ENCODE results near the gene CASR. TPM values are rescaled to one million over a fixed set of nuclear protein-coding genes. Genes with fewer than 3 reads are reported as not detected.

Gene CASR
- total RNA-seq, 1 donor from 2014 or later, result 0.20 TPM

DNA sequence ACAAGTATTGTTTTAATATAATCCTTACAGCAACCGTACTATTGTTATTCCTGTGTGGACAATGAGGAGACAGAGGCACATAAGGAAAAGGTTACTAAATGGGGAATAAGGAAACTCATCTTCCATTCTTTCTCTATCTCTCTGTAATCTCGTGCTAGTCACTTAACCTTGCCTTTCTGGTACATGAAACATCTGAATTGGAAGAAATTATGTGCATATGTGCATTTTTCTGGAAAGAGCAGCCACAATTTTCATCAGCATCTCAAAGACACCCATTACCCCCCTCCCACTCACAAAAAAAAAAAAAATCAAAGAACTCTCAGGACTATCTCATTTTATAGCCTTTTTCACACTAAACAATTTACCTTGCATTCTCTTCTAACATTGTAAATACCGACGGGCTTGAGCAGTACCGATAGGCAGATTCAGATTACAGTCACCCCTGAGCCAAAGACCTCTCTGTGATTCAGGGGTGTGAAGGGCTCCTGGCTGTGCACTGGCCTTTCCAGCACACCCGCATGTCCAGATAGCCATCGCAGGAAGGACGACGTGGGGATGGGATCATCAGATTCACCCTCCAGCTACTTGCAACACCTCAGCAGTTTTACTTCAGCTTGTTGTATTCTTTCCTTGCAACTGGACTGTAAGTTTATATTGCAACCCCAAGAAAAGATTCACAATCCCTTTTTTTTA, 48.1 kb downstream of the CASR start:
- peaks cover 3% of the 10 kb centered on the region for H3K4me1 ChIP-seq
- H3K36me3 ChIP-seq, result no peaks in the 10 kb centered on the region
- DNase-seq (no peak), ATAC-seq (no peak)
- H3K27me3 ChIP-seq, result no peaks in the 10 kb centered on the region
- no peak overlapping the region for H3K4me3 ChIP-seq
- H3K27ac ChIP-seq, result no peak overlapping the region
- intact Hi-C loops (cut with DNase I), result no loop called here
- H3K9me3 ChIP-seq, result no peaks in the 10 kb centered on the region
- TF ChIP-seq, protein P1, sequence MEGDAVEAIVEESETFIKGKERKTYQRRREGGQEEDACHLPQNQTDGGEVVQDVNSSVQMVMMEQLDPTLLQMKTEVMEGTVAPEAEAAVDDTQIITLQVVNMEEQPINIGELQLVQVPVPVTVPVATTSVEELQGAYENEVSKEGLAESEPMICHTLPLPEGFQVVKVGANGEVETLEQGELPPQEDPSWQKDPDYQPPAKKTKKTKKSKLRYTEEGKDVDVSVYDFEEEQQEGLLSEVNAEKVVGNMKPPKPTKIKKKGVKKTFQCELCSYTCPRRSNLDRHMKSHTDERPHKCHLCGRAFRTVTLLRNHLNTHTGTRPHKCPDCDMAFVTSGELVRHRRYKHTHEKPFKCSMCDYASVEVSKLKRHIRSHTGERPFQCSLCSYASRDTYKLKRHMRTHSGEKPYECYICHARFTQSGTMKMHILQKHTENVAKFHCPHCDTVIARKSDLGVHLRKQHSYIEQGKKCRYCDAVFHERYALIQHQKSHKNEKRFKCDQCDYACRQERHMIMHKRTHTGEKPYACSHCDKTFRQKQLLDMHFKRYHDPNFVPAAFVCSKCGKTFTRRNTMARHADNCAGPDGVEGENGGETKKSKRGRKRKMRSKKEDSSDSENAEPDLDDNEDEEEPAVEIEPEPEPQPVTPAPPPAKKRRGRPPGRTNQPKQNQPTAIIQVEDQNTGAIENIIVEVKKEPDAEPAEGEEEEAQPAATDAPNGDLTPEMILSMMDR (IDR thresholded peaks at IDR 0.05), result no peak

DNA sequence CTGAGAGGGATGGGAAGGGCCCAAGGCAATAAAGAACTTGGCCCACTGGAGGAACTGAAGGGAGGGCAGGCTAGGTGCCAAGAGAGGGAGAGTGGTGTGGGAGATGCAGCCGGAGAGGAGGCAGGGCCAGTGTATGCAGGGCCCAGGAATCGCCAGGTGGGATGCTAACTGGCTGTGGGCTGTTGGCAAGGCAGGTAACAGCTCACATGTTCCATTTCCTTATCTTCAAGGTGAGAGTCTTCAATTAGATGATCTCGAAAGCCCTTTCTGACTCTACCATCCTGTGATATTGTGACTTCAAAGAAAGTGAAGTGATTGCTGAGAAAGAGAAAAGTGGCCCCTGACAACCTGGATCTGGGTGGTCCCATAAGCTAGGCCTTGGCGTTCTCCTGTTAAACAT, 49.0 kb downstream of the CASR start:
- Histone ChIP-seq H3K9me3 (no peaks in the 10 kb centered on the region), H3K27me3 (no peaks in the 10 kb centered on the region), H3K27ac (no peak overlapping the region), H3K4me3 (no peak overlapping the region), H3K36me3 (no peaks in the 10 kb centered on the region), H3K4me1 (peaks cover 3% of the 10 kb centered on the region)
- TF ChIP-seq, protein P1 (IDR thresholded peaks at IDR 0.05), result no peak
- DNase-seq (no peak), ATAC-seq (no peak)
- intact Hi-C loops (cut with DNase I), result no loop called here

DNA sequence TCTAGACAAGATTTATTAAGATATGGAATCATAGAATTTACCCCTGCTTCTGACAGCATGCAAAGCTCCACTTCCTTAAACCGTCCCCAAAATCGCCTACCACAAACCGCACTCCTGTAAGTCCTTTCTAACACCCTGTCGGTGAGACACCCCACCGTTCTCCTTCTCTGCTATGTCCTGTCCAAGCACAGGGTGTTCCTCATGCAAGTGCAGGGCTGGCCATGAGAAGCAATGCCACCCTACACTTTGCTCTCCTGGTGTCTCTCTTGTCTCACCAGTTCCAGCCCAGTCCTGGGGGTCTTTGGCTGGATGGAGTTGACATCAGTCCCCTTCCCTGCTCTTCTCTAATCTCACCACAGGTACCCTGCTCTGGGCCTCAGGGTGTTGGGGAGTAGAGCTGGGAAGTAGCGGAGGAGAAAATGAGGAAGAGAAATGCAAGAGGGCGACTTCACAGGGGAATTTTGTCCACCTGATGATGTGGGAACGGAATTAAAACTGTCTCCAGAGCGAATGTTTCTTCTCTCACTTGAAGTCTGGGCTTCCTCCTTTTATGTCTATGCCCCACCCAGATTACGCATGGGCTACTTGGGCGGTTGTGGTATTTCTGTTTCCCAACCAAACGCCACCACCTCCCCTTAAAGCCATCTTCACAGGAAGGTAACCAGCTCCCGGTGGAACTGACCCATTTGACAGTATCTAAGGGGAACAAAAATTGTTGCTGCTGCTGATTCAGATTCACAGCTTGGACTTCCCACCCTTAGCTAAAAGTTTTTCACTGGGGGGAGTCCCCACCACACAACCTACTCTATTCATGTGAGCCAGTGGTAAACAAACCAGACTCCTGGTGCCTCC, 49.9 kb downstream of the CASR start:
- no peaks in the 10 kb centered on the region for H3K9me3 ChIP-seq
- no peak overlapping the region for H3K27ac ChIP-seq
- intact Hi-C loops (cut with DNase I), result no loop called here
- ATAC-seq (peak; percentile 84), DNase-seq (no peak)
- TF ChIP-seq, protein P1 (IDR thresholded peaks at IDR 0.05), result no peak
- H3K4me3 ChIP-seq, result no peak overlapping the region
- H3K27me3 ChIP-seq, result no peaks in the 10 kb centered on the region
- H3K4me1 ChIP-seq, result peaks cover 3% of the 10 kb centered on the region
- H3K36me3 ChIP-seq, result no peaks in the 10 kb centered on the region

DNA sequence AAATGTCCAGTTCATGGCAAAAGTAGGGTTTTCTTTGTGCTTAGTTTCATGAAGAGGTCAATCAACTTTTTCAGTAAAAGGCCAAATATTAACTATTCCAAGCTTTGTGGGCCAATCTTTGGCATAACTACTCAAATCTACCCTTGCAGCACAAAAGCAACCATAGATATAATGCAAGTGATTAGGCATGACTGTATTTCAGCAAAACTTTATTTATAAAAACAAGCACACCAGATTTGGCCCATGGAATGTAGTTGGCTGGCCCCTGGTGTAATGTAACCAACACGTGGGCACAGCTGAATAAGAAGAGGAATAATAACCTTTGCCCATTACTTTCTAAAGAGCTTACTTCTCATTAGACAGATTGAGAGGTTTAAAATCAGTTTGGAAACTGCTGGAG, 50.6 kb downstream of the CASR start:
- DNase-seq, result no peak
- TF ChIP-seq, protein P1 (IDR thresholded peaks at IDR 0.05), result no peak
- H3K27ac ChIP-seq, result no peak overlapping the region

DNA sequence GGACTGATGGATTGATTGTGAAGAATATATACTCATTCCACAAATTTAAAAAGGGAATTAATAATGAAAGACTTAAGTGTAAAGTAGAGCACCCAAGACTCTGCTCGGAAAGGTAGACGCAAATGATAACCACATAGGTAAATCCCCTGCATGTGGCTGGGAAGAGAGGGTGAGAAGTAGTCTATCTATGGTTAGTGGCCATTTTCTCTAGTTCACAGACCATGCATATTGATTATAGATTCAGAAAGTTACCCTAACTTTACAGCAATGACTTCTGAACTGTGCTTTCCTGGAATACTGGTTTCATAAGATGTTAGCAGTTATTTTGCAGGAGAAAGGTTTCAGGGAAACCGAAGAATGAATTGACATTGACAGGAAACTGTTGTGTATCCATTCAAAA, 51.7 kb downstream of the CASR start:
- H3K9me3 ChIP-seq, result no peaks in the 10 kb centered on the region
- H3K4me1 ChIP-seq, result peaks cover 3% of the 10 kb centered on the region
- TF ChIP-seq, protein P1 (IDR thresholded peaks at IDR 0.05), result no peak
- no peak for DNase-seq
- no peak overlapping the region for H3K4me3 ChIP-seq
- H3K36me3 ChIP-seq, result no peaks in the 10 kb centered on the region
- no peak overlapping the region for H3K27ac ChIP-seq
- intact Hi-C loops (cut with DNase I), result no loop called here
- no peaks in the 10 kb centered on the region for H3K27me3 ChIP-seq
- ATAC-seq, result no peak

More for the DNA sequence above, 50.6 kb downstream of the CASR start:
- no peak for ATAC-seq
- Histone ChIP-seq H3K4me3 (no peak overlapping the region), H3K4me1 (peaks cover 3% of the 10 kb centered on the region), H3K9me3 (no peaks in the 10 kb centered on the region), H3K27me3 (no peaks in the 10 kb centered on the region), H3K36me3 (no peaks in the 10 kb centered on the region)
- intact Hi-C loops (cut with DNase I), result no loop called here
